Measurements from ENCODE around the gene NSUN5.
"Not testable (repeated sequence)": the region's sequence is repeated elsewhere in the genome, so short reads cannot be mapped to it uniquely, and the experiment has no call there.

NSUN5 gene

DNA sequence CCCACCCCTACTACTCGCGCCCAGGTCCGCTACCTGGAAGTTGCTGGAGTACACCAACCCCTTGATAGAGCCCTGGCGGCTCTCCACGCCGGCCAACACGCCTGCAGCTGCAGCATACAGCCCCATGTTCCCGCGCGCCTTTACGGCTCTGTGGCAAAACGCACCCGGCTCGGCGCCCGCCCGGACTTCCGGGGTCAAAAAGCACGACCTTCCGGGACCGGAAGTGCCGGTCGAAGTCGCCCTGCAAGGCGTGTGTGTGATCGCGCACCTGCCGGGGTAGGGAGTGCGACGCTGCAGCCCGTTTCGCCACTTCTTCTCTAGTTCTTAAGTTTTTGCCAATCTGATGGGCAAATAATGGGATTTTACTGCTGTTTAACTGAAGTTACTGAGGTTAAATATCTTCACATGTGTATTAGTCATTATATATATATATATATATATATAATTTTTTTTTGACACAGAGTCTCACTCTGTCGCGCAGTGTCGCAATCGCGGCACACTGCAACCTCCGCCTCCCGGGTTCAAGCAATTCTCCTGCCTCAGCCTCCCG, at the start of gene NSUN5:
TSS of gene NSUN5 (minus strand) at position 162 of the 550 bp plus-strand sequence. CDS start at position 126, 36 bp downstream.
- DNase-seq (ENCODE audit: low read depth in 3 of 3, low spot score in 1 of 3), result peak; percentile 68 to 83 (median 72)

DNA sequence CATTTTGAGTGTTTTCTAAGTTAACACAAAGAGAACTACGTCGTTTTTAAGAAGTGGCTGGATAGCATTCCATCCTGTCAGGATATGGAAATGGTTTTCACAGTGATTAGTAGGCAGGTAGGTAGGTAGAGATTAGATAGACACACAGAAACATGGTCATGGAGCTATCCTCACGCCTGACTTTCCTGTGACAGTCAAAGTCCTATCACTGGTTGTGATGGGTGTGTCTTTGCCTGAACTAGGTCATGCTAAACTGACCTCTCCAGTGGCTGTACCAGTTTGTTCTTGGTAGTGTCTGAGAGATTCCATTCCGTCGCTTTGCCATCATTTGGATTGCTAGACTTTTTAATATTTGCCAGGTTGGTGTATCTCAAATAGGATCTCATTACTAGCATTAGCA, 47.5 kb upstream of the NSUN5 start:
- no peak for DNase-seq (ENCODE audit: low read depth in 3 of 3, low spot score in 1 of 3)

- DNase-seq (ENCODE audit: low read depth in 3 of 3, low spot score in 1 of 3), result no peak
These were observed 46.2 kb upstream of the NSUN5 start for GRCh38 chr7:73354821-73355220.

DNA sequence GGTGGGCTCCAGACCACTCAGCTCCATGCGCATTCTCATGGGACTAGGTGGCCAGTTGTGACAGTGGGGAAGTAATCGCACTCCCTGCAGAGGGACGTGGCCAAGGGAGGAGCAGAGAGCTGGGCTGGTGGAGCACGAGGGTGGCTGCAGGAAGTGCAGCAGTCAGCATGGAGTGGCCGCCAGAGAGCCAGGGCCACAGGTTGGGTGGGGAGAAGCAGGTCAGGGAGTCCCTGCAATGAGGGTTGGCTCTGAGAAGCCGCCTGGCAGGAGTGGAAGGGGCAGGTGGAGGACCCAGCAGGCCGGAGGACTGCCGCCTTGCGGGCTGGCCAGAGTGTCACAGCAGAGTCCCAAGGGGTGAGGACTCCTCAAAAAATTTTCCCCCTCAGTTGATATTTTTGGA, 45.6 kb upstream of the NSUN5 start:
- no peak for DNase-seq (ENCODE audit: low read depth in 3 of 3, low spot score in 1 of 3)

DNA sequence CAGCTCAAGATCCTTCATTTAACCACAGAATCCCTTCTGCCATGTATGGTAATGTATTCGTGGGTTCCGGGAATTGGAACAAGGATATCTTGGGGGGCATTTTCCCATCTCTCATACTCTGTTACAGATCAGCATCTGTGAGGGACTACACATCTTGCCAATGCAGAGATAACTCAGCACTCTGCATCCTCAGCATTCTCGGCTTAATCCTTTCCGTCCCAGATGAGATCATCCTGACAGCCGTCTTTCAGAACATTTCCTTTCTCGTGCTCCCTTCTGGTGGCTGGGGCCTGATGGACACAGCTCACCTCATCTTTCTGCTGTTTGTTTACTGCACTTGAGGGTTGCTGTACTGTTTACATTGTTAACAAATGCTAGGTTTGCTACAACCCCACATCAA, 44.6 kb upstream of the NSUN5 start:
- no peak for DNase-seq (ENCODE audit: low read depth in 3 of 3, low spot score in 1 of 3)

DNA sequence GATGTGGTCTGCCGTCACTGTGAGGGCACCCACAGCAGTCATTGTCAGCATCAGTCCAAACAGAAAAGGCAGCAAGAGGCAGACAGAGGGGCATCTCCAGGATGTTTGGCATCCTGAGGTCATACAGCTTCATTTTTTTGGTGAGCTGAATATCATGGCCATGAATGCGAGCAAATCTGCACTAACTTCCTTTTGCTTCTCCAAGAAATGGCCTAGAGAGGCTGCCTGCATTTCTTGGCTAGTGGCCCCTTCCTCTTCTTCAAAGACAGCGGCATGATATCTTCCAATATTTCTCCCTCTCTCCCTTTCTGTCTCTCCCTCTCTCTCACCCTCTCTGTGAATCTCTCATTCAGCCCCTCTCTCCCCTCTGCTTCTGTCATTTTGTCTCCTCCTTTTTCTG, 44.2 kb upstream of the NSUN5 start:
- DNase-seq (ENCODE audit: low read depth in 3 of 3, low spot score in 1 of 3), result no peak

- no peak for DNase-seq (ENCODE audit: low read depth in 3 of 3, low spot score in 1 of 3)
These were observed 43.0 kb upstream of the NSUN5 start for GRCh38 chr7:73351447-73352167.

DNA sequence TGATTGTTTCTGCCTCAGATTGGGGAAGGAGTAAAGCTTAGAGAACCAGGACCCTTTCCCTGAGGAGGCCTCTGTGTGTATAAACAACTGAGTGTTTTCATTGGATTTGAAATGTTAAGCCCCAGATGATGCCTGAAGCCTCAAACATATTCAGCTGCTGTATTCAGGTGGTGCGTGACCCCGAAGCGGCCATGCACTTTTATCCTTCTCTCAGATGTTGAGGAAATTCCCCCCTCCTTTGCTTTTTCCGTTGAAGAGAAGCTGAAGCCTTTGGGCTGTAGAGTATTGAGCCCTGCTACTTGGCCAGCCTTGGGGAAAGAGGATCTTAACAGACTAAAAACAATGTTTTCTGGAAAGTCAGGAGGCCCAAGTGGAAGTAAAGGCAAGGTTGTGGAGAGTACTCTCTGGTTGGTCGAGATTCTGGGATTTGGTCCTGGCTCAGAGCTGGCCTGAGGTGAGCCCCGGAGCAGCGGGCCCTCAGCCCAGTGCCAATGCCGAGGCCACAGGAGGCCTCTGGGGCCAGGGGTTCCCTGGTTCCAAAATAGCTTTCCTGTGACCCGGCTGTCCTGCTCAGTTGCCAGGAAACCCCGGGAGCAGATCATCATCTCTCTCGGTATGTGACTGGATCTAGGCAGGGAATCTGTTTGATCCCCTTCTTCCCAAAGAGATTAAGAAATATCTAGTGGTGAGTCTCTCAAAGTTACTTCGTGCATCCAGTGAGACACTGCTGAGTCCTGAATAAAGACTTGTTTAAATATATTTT, 41.9 kb upstream of the NSUN5 start:
- DNase-seq (ENCODE audit: low read depth in 3 of 3, low spot score in 1 of 3), result no peak

GRCh38 chr7:73349763-73350162, 41.1 kb upstream of the NSUN5 start:
- DNase-seq (ENCODE audit: low read depth in 3 of 3, low spot score in 1 of 3), result no peak

DNA sequence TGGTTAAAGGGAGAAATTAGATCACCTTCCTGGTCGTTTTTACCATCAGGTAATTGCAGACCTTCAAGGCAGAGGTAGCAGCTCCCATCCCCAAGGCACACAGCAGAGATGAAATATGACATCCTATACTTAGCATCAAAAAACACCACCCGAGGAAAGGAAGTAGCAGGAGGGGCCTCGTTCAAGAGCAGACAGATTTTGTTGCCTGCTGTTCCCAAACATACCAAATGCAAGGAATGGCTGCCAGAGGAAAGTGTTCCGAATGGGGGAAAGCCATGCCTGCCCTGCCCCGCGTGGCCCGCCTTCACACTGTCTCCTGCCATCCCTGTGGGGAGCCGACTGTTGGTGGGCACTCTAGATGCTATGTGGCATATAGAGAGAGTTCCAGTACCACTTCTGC, 37.3 kb upstream of the NSUN5 start:
- DNase-seq (ENCODE audit: low read depth in 3 of 3, low spot score in 1 of 3), result no peak

GRCh38 chr7:73345538-73345937, 36.9 kb upstream of the NSUN5 start:
- no peak for DNase-seq (ENCODE audit: low read depth in 3 of 3, low spot score in 1 of 3)

DNA sequence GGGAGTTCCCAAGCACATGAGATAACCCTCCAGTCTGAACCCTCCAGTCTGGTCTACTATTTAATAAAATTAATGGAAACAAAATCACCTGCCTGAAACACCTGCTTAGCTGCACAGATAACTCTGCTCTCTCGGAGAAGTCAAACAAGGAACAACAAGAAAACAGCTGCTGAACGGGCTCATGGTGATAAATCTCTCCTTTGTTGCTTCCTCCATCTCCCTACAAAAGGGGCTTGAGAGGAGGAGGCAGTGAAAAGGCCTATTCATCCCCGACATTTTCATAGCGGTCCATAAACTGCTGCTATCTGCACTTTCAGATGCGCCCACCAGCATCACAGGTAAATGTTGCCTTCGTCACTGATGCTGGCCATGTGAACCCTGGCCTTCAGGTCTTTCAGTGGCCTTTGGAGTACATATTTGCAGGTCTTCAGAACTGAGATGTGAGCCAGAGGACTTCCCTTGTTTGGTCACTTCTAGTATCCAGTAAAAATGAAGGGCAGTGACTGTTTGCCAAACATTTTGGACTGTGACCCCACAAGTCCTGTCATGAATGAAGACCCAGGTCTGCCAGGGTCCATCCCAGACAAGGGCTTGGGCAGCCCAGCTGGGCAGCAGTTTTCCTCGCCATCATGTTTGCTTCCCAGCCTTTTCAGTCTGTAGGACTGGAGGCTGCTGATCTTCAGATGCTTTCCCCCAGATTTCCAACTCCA, 35.2 kb upstream of the NSUN5 start:
- DNase-seq (ENCODE audit: low read depth in 3 of 3, low spot score in 1 of 3), result no peak

DNA sequence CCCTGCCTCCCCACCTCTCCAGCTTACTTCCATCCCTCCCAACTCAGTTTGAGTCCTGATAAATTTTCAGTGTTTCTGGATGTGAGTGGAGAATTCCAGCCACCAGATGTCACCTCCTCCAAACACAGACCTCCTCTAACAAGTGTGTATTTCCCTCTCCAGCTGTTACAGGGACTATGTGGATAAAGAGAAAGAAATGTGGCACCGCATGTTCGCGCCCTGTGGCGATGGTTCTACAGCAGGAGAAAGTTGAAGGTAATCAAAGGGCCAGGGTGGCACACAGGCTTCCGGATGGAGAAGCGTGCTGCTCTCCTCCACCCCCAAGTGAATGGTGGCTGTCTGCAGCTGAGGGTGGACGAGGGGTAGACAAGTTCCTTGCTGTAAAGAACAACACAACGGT, 34.0 kb upstream of the NSUN5 start:
- no peak for DNase-seq (ENCODE audit: low read depth in 3 of 3, low spot score in 1 of 3)

DNA sequence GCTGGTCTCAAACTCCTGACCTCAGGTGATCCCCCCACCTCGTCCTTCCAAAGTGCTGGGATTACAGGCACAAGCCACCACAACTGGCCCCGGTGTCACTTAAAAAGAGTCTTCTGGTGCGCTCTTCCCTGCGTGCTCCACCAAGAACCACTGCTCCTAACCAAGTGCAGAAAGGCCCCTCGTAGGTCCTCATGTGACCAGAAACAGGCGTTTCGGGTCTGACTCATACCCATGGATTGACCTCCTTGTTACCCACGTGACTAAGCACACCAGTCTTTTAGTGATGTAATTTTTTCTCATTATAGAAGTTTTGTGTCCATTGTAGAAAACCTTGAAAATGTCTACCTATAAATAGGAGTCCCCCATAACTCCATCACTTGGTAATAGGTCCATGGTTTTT, 33.3 kb upstream of the NSUN5 start:
- no peak for DNase-seq (ENCODE audit: low read depth in 3 of 3, low spot score in 1 of 3)

- DNase-seq (ENCODE audit: low read depth in 3 of 3, low spot score in 1 of 3), result no peak
These were observed 31.9 kb upstream of the NSUN5 start for GRCh38 chr7:73340514-73340913.

DNA sequence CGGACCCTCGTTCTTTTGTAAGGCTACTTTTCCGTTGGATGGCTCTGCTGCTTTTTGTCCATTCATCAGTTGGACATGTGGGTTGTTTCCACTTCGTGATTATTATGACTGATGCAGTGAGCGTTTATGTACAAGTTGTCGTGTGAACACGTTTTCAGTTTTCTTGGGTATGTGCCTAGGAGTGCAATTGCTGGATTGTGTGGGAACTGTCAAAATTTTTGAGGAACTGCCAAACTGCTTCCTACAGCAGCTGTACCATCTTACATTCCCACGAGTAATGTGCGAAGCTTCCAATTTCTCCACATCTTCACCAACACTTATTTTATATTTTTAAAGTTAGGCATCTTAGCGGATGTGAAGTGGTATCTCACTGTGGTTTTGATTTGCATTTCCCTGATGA, 29.7 kb upstream of the NSUN5 start:
- DNase-seq (ENCODE audit: low read depth in 3 of 3, low spot score in 1 of 3), result no peak

- DNase-seq (ENCODE audit: low read depth in 3 of 3, low spot score in 1 of 3), result no peak
These were observed 23.8 kb upstream of the NSUN5 start for GRCh38 chr7:73332447-73332846.

- DNase-seq (ENCODE audit: low read depth in 3 of 3, low spot score in 1 of 3), result no peak
These were observed 22.1 kb upstream of the NSUN5 start for GRCh38 chr7:73330772-73331171.

GRCh38 chr7:73329861-73330581, 21.4 kb upstream of the NSUN5 start:
- DNase-seq (ENCODE audit: low read depth in 3 of 3, low spot score in 1 of 3), result no peak

DNA sequence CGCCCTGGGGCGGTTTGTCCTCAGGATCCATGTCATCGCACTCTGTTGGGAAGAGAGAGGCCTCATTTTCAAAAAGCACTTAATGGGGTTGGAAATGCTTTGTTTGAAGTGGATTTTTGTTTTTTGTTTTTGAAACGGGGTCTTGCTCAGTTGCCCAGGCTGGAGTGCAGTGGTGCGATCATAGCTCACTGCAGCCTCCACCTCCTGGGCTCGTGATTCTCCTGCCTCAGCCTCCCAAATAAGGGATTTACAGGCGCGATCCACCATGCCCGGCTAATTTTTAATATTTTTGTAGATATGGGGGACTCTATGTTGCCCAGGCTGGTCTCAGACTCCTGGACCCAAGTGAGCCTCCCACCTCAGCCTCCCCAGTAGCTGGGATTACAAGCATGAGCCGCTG, 20.1 kb upstream of the NSUN5 start:
- DNase-seq (ENCODE audit: low read depth in 3 of 3, low spot score in 1 of 3), result no peak

- not testable (repeated sequence) for DNase-seq (ENCODE audit: low read depth in 3 of 3, low spot score in 1 of 3)
These were observed 19.3 kb upstream of the NSUN5 start, which contains the start of the genes FKBP6 and TRIM50 for GRCh38 chr7:73327922-73328321. TSS of gene FKBP6 (plus strand) at chr7:73328161. CDS start at chr7:73328429, 268 bp downstream. TSS of gene TRIM50 (minus strand) at chr7:73328082. CDS start at chr7:73324787, 3,295 bp downstream.

Data from stimulated activated CD4-positive, alpha-beta T cell treated with anti-CD3 and anti-CD28 coated beads, TNF-alpha, amount 100 ng/mL, for 1 hour (primary cell).